Sigmoid colon (tissue), 4 donors: Measurements from ENCODE around the gene UCKL1.

Experiments
- EP300 ChIP-seq, 4 donors: sonication (generic); formaldehyde crosslinking; IDR thresholded peaks; one replicate each; pipeline ENCODE4 v1.6.1; 2017; ENCODE audit warnings: antibody characterized with exemption in 4 of 4
- POLR2A ChIP-seq, 2 donors: fragments of 450-650 bp; IDR thresholded peaks; one replicate each; pipeline ENCODE4 v1.6.1; 2016; ENCODE audit warnings: antibody characterized with exemption in 2 of 2, mild to moderate bottlenecking in 2 of 2, moderate library complexity in 2 of 2
- POLR2AphosphoS5 ChIP-seq, 4 donors: sonication (generic); formaldehyde crosslinking; IDR thresholded peaks; one replicate each; pipeline ENCODE4 v1.6.1; 2017; ENCODE audit warnings: antibody characterized with exemption in 4 of 4
- TF ChIP-seq, protein P1 (sequence below), 4 experiments: fragments of 450-650 bp in 3 of 4; fragments of 200-600 bp in 1 of 4; IDR thresholded peaks; one replicate each; pipeline ENCODE4 v1.5.1; 2016 to 2019; ENCODE audit warnings: antibody characterized with exemption in 4 of 4, mild to moderate bottlenecking in 3 of 4, moderate library complexity in 2 of 4

- TF ChIP-seq, protein P1, sequence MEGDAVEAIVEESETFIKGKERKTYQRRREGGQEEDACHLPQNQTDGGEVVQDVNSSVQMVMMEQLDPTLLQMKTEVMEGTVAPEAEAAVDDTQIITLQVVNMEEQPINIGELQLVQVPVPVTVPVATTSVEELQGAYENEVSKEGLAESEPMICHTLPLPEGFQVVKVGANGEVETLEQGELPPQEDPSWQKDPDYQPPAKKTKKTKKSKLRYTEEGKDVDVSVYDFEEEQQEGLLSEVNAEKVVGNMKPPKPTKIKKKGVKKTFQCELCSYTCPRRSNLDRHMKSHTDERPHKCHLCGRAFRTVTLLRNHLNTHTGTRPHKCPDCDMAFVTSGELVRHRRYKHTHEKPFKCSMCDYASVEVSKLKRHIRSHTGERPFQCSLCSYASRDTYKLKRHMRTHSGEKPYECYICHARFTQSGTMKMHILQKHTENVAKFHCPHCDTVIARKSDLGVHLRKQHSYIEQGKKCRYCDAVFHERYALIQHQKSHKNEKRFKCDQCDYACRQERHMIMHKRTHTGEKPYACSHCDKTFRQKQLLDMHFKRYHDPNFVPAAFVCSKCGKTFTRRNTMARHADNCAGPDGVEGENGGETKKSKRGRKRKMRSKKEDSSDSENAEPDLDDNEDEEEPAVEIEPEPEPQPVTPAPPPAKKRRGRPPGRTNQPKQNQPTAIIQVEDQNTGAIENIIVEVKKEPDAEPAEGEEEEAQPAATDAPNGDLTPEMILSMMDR (IDR thresholded peaks at IDR 0.05), result no peak
- TF ChIP-seq POLR2A (IDR thresholded peaks at IDR 0.05), result no peak
- TF ChIP-seq EP300 (IDR thresholded peaks at IDR 0.05), result no peak
- TF ChIP-seq POLR2AphosphoS5 (IDR thresholded peaks at IDR 0.05), result no peak
Measured at GRCh38 chr20:63976980-63977738, 20.9 kb upstream of the UCKL1 start.
